C1 segment of cervical spinal cord (tissue), 14 donors: Measurements from ENCODE around the gene FBLN2.
"Not testable (repeated sequence)": the region's sequence is repeated elsewhere in the genome, so short reads cannot be mapped to it uniquely, and the experiment has no call there.

Experiments used
- DNase-seq, 14 donors: peaks; one replicate each; lab custom pipeline; 2025; lab: John Stamatoyannopoulos, UW

FBLN2 gene

DNA sequence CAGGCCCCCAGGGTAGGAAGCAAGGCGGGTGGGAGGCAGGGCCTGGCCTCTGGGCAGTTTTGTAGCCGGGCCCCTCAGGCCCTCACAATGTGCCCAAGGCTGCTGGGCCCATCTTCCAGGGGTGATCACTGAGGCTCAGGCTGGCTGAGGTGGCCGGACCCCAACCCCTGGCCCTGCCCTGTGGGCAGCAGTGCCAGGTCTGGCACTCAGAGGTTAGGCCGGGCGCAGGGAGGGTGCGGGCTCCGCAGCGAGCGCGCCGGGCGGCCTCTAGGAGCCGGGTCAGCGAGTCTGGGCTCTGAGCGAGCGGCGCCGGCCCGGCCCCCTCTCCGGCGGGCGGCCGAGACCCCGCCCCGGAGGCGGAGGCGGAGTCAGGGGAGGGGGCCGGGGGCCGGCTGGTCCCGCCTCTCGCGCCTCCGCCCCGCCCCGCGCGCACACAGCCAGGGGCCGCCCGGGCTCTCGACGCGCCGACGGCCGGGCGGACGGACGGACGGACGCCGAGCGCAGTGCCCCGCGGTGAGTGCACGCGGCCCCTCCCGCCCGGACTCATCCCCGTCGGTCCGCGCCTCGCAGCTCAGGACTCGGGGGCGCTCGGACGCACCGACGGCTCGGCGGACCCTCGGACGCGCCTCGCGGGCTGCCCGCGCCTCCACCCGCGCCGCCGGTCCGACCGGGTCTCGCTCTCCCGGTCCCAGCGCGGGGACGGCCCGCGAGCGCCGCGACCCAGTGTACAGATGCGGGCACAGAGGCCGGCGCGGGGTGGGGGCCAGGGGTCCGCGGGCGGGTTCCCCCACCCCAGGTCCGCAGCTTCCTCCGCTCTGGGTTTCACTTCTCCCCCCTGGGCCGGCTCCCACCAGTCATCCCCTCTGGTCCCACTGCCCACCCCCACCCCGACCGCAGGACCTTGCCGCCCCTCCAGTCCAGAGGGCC lies at the start of gene FBLN2:
FBLN2 (plus strand) TSS at position 430 of the 927 bp plus-strand sequence. CDS start 21,231 bp downstream, outside the sequence.
- no peak for DNase-seq

DNA sequence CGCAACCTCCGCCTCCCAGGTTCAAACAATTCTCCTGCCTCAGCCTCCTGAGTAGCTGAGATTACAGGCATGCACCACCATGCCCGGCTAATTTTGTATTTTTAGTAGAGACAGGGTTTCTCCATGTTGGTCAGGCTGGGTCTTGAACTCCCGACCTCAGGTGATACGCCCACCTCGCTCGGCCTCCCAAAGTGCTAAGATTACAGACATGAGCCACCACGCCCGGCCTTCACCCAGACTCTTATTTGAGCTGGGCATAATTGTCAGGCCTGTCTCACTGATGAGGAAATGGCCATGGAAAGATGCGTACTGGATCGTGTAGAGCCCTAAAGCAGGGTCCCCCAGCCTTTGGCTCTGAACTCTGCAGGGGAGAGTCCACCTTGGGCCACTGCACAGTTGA lies 49.7 kb upstream of the FBLN2 start:
- DNase-seq = not testable (repeated sequence)

DNA sequence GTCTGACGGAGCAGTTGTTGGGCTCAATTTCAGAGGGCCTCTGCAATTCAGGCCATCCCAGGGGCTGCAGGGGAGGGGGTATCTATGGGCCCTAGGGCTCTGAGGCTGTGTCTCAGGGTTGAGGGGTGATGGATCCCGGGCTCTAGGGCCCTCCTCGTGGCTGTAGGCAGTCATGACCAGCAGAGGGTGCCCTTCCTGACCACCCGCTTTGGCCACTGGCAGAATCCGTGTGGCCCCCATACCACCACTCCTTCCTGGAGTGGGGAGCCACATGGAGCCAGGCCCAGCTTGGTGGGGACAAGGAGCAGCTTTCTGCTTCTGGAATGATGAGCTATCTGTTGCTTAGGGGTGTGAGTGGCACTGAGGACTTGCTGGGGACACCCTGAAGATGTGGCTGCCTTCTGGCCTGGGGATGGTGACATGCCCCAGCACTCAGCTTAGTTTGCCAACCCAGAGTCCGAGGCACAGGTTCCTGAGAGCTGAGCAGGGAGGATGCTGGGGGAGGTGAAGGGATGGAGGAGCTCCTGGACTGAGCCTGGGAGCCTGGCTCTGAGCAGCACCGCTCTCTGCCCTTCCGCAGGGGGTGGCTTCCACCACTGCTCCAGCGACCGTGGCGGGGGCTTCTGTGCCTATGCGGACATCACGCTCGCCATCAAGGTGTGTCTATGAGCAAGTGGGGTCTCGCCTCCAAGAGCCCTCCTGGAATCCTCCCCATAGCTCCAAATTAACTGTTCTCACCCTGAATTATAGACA lies 48.6 kb upstream of the FBLN2 start:
- DNase-seq = no peak

DNA sequence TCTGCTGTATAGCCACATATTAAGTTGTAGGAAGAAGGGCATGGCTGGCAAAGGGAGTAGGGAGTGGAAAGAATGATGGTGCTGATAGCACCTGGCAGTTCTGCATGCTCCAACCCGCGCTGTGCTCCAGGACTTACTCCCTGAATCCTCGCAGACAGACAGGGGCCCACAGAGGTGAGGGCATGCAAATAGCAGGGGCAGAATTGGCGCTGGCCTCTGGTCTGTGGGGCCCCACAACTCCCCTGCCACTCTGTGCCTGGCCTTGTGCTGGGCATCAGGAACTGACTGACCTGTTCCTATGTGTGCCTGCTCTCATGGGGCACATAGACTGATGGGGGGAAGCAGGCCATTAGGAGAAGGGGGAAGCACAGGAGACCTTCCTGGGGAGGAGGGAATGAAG lies 47.9 kb upstream of the FBLN2 start:
- DNase-seq = no peak

DNA sequence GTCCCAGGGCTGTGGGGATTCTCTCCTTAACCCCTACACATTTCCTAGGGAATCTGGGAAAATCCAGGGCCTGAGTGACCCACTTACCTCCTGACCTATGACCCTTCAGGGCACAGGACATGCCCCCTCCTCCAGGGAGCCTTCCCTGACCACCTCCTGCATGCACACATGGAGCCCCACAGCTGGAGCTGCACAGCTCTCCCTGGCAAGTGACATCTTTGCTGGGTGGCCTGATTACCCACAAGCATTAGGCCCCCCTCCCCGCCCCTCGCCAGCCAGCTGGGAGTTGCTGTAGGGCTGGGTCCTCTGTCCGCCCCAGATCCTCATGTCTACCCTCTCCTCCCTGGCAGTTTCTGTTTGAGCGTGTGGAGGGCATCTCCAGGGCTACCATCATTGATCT lies 47.4 kb upstream of the FBLN2 start:
- no peak for DNase-seq

DNA sequence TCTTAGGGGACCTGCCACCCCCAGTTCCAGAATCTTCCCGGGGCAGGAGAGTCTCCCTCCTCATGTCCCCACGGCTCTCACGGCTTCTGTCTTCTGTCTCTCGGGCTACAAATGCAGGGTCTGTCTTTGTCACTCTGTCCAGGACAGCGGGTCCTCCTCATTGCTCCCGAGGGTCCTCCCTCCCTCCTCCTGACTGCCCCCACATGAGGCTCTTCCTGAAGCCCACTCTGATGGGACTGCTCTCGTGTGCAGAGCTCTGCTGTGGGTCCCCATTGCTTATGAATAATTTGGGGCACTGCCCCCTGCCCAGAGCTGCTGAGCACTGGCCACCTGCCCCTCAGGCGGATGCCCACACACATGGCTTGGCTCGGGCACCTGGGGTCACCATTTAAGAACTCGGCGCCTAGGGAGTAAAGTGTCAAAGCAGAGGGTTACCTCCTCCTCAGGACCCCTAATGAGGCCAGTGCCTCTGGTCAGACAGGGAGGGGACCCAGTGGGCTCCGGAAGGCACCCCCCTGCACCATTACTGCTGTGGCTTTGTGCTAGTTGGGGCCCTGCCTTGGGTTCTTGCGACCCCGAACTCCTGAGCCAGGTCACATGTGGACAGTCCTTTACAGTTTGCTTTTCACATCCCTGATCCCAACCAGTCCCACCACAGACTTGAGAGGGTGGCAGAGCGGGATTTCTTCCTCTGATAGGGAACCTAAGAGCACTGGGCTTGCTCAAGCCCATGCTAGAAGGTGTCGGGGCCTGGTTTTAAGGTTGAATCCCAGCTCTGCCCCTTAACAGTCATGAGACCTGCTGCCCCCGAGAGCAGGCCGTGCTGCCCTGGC lies 46.8 kb upstream of the FBLN2 start:
- no peak for DNase-seq

DNA sequence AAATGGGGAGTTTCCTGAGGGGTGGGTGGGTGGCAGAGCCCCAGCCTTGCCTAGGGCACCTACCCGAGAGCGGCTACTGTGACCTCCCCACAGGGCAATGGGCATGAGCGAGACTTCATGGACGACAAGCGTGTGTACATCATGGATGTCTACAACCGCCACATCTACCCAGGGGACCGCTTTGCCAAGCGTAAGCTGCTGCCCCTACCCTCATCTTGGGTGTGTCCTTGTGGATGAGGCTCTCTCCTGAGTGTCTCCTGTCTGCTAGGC lies 46.2 kb upstream of the FBLN2 start:
- DNase-seq = no peak

DNA sequence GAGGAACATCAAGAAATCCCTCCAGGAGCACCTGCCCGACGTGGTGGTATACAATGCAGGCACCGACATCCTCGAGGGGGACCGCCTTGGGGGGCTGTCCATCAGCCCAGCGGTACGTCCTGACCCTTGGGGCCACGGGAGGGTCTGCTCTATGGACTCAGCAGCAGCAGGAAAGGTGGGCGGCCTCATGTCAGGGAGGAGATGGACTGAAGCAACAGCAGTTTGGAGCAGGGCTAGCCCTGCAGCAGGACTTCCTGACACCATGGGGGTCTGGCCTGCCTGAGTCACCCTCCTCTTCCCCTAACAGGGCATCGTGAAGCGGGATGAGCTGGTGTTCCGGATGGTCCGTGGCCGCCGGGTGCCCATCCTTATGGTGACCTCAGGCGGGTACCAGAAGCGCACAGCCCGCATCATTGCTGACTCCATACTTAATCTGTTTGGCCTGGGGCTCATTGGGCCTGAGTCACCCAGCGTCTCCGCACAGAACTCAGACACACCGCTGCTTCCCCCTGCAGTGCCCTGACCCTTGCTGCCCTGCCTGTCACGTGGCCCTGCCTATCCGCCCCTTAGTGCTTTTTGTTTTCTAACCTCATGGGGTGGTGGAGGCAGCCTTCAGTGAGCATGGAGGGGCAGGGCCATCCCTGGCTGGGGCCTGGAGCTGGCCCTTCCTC lies 44.6 kb upstream of the FBLN2 start:
- DNase-seq = no peak

DNA sequence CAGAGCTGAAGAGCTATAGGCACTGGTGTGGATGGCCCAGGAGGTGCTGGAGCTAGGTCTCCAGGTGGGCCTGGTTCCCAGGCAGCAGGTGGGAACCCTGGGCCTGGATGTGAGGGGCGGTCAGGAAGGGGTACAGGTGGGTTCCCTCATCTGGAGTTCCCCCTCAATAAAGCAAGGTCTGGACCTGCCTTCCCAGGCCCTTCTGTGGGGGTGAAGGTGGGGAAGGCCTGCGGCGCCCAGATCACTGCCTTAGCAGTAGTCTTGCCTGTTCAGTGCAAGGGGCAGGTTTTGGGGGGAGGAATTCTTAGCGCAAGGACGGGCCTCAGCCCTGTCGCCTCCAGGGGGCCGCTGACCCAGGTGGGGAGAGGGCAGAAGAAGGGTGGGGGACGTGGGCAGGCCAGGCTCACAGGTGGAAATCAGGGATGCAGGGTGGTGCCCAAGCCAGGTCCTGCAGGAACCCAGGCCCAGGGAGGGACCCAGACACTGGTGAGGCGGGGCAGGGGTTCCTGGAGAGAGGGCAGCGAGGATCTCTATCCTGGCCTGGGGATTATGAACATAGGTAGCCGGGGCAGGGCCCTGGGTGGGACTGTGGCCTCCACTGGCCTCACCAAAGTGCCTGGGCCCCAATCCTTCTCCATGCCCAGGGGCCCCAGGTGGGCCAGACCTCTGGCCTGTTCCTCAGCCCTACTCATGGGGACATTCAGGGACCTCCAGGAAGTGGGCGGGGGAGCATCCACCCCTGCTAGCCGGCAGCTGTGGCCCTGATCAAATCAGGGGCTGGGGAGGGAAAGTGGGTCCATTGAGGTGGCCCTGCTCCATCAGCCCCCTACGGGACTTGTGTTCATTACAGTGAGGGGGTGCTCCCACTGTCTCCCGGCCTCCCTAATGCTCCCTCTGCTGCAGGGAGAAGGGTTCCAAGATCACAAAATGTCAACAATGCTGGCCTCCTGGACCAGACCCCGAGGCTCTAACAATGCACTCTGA lies 43.5 kb upstream of the FBLN2 start:
- no peak for DNase-seq

DNA sequence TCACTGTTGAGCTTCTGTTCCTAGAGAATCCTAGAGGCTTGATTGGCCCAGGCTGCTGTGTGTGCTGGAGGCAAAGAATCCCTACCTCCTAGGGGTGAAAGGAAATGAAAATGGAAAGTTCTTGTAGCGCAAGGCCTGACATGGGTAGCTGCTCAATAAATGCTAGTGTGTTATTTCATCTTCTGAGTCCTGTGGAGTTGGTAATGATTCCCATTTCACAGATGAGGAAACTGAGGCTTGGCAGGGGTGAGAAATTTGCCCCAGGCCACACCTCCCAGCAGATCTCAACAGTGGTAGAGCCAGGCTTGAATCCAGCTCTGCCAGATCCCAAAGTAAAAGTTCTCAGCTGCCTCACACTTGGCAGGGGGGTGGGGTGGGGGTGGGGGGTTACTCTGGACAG lies 42.7 kb upstream of the FBLN2 start:
- no peak for DNase-seq

DNA sequence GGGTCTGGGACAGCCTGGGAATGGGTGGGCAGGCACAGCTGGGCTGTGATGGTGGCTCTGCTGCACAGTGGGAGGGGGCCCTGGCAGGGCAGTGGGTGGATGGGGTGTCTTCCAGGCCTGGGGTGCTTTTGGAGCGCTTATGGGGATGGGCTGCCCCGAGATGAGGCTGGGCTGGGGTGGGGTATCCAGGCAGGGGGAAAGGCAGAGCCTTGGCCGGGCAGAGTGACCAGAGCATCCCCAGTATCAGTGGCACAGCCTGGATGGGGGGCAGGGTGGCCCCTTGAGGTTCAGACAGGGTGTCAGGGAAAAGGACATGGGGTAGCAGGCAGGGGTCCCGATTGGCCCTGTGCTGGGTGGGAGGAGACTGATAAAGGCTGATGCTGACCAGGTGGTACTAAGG lies 42.2 kb upstream of the FBLN2 start:
- DNase-seq = no peak

DNA sequence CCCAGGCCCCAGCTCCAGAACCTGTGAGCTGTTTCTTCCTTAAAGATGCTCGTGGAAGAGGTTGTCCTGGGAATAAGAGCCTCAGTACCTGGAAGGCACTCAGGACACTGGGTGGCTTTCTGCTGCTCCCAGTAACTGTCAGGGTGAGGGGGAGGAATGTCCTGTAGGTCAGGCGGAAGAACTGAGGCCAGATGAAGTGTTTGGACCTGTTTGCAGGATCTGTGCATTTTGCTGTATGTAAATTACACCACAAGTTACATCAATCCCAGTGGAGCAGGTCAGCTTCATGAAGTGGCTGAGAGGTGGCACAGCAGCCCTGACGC lies 41.7 kb upstream of the FBLN2 start:
- no peak for DNase-seq

DNA sequence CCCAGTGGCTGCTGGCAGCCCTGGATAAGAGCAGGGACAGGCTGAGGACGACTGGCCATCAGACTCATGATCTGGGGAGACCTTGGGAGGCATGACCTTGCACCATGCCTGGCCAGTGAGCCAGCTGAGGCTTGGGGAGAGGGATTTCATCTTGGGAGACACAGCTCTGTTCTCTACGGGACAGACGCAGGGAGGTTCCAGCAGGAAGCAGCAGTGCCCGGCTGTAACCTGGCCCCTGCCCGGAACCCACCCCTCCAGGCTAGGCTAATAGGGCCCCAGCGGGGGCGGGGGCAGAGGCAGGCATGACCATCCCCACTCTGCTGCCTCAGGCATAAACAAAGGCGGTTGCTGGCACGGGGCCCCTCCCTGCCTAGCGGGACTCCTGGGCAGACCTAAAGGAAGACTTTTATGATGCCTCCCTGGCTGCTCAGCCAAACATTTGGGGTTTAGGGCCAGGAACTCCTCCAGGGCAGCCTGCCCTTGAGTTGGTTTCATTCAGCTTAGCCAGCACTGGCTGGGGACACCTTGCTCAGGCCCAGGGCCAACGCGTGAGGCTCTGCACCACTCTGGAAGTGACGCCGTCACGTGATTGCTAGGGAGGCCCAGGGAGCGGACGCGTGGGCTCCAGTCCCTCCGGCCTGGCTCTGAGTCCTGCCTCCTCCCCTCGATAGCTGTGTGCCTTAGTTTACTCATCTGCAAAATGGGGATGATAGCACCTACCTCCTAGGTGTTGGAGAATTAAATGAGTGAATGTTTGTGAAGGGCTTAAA lies 41.2 kb upstream of the FBLN2 start:
- peak in 8 of 14 donors; percentile 20 to 67 (median 36) for DNase-seq

DNA sequence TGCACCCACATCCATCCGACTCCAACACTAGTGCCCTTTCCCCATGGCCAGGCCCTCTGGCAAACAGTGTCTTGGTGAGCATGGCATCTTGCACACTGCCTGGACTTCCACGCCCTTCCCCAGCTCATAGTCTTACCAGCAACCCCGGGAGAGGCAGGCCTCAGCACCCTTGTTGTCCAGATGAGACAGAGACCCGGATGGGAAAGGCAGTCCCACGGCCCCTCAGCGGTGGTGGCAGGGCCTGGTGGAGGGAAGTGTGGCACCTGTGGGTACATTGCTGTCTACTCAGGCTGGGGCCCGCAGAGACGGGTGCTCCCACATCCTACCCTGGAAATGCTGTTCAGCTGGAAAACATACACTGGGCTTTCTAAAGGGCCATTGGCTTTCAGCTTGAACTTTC lies 40.4 kb upstream of the FBLN2 start:
- DNase-seq = no peak

DNA sequence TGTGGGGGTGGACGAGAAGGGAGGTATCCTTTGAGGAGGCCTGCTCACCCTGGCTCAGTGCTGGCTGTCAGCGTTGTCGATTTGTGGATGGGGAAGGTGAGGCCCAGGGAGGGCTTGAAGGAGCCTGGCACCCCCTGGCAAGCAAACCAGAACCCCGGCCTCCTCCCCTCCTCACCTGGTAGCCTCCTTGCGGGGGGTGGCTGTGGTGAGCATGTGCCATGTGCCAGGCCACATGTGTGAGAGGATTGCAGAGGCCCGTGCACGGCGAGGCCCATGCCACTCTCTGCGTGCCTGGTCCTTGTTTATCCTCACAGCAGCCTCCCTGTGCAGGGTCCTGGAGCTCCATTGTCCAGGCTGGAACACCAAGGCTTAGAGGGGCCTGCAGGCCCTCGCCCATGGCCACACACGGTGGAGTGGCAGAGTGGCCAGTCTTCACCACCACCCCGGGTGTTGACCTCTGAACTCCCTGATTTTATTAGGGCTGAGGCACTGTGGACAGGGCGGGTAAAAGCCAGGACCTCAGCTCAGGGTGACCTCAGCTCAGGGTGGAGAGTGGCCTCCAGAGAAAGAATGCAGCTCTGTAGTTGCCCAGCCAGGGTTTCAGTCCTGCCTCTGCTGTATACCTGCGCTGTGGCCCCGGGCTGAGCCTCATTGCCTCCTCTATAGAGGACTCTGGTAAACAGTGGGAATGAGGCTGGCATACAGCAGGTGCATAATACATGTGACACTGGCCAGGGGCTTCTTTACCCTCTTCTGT lies 39.7 kb upstream of the FBLN2 start:
- DNase-seq = no peak

DNA sequence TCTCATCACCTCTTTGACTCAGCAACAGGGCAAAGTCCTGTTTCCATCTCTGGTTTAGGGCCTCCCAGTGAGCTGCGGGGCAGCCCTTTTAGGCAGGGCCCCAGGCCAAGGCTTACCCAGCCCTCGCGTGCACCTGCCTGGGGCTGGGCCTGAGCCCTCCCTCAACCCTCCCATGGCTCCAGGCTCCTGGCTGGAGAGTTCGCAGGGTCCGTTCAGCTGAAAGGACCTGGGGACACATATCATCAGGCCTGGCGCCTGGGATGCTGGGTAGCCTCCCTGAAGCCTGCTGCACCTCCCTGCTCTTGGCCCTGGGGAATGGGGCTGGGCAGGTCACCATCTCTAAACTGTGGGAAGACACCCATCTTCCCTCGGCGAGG lies 39.1 kb upstream of the FBLN2 start:
- DNase-seq = no peak

DNA sequence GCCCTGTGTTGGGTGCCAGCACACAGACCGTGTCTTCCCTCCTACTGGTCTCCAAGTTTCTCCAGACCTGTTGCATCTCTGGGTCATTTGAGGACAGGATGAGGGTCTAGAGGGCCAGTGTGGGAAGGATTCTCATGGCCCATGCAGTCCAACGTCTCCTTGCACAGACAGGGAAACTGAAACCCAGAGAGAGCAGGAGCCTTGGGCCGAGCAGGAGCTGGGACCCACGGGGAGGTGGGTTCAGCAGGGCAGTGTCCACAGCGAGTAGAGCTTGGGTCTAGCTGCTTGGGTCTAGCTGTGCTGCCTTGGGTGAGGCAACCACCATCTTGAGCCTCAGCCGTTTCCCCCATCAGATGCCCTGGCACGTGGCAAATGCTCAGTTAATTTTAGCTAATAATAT lies 36.5 kb upstream of the FBLN2 start:
- no peak for DNase-seq

DNA sequence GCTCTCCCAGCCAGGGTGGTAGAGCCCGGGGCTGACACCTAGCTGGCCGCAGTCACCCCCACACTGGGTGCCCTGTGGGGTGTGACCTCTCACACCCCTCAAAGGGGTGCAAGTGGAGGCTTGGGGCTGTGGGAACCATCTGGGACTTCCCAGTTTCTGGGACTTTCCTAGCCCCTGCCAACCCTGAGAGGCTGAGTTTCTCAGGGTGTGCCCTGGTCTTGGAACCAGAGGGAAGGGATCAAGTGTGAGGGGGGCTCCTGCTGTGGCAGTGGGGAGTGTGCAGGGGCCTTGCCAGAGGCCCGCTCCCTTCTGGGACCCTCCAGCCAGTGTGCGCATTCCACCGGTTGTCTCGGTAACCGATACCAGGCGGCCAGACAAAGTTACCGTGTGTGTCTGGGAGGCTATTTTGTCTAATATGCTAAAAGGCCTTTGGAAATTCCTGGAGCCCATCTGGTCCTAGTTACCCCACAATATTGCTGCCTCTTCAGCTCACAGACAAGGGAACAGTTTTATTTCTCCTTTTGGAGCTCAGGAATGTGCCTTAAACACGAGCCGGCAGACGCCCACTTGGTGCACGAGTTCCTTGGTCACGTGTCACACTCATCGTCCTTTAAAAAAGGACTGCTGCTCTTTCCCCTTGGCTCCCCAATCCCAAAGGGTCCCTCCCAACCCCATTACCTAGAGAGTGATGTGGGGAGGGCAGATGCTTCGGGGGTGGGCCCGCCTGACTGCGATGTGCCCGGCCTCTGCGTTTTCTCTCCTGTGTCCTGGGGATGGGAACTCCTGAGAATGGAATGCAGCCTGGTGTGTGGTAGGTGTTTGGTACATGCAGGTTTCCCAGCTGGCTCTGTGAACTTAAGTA lies 35.6 kb upstream of the FBLN2 start:
- no peak for DNase-seq
